Measurements from ENCODE around the gene C4BPB.

DNA sequence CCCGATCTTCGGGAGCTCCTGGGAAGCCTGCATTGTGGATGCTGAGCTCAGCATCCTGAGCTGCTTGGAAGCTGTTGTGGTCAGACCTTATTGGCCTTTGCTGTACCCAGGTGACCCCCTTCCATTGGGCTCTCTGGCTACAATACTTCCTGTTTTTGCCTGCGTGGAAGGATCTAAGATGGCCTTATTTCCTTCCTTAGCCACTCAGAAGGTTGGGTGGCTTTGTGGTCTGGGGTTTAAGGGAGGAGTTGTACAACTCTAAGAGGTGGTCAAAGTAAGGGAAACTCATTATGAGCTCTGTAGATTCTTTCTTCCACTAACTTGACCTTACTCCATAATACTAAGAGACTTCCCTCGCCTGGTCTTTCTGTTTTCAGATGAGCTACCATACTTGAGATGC is 17.8 kb upstream of the C4BPB start:
- TF ChIP-seq POLR2AphosphoS5 (IDR thresholded peaks at IDR 0.05): no peak
- TF ChIP-seq, protein P1, sequence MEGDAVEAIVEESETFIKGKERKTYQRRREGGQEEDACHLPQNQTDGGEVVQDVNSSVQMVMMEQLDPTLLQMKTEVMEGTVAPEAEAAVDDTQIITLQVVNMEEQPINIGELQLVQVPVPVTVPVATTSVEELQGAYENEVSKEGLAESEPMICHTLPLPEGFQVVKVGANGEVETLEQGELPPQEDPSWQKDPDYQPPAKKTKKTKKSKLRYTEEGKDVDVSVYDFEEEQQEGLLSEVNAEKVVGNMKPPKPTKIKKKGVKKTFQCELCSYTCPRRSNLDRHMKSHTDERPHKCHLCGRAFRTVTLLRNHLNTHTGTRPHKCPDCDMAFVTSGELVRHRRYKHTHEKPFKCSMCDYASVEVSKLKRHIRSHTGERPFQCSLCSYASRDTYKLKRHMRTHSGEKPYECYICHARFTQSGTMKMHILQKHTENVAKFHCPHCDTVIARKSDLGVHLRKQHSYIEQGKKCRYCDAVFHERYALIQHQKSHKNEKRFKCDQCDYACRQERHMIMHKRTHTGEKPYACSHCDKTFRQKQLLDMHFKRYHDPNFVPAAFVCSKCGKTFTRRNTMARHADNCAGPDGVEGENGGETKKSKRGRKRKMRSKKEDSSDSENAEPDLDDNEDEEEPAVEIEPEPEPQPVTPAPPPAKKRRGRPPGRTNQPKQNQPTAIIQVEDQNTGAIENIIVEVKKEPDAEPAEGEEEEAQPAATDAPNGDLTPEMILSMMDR (IDR thresholded peaks at IDR 0.05): no peak
